Naive B cell (primary cell): ENCODE results near the gene TANGO2. TPM values are rescaled to one million over a fixed set of nuclear protein-coding genes. Genes with fewer than 3 reads are reported as not detected.
A peak's percentile ranks its signal among the peaks of the same experiment; 100 is the strongest.

Experiments used
- ATAC-seq, 2 donors: fragments of 150-1000 bp; cut with Tn5 transposase; 2 replicates each; pipeline ENCODE4 v1.10.0; 2021; ENCODE audit warnings: low read depth in 2 of 2, mild to moderate bottlenecking in 2 of 2, moderate library complexity in 2 of 2
- DNase-seq: peaks from one replicate; pipeline ENCODE4 v3.0.0; 2022
- H3K27ac Mint-ChIP-seq, 6 donors: one replicate each; pipeline ENCODE4 v1.8.0; 2020 to 2022; ENCODE audit warnings: mild to moderate bottlenecking in 6 of 6, mixed read lengths in 6 of 6, moderate library complexity in 5 of 6, inconsistent platforms in 2 of 6
- H3K27me3 Mint-ChIP-seq, 3 donors: one replicate each; pipeline ENCODE4 v1.8.0; 2021 to 2022; ENCODE audit warnings: mixed read lengths in 3 of 3, mild to moderate bottlenecking in 1 of 3
- H3K36me3 Mint-ChIP-seq, 2 donors: one replicate each; pipeline ENCODE4 v1.8.0; 2020 to 2022; ENCODE audit warnings: mixed read lengths in 2 of 2, inconsistent platforms in 1 of 2, mild to moderate bottlenecking in 1 of 2
- H3K4me1 Mint-ChIP-seq, 3 donors: one replicate each; pipeline ENCODE4 v1.8.0; 2020 to 2022; ENCODE audit warnings: mixed read lengths in 3 of 3, inconsistent platforms in 1 of 3, mild to moderate bottlenecking in 1 of 3, moderate library complexity in 1 of 3
- H3K4me3 Mint-ChIP-seq, 8 donors: one replicate each; pipeline ENCODE4 v1.8.0; 2020 to 2022; ENCODE audit warnings: mild to moderate bottlenecking in 8 of 8, mixed read lengths in 8 of 8, moderate library complexity in 8 of 8, inconsistent platforms in 2 of 8
- H3K9me3 Mint-ChIP-seq, 7 donors: one replicate each; pipeline ENCODE4 v1.8.0; 2020 to 2022; ENCODE audit warnings: mixed read lengths in 7 of 7, mild to moderate bottlenecking in 5 of 7, inconsistent platforms in 2 of 7, moderate library complexity in 1 of 7
- polyA plus RNA-seq, 6 donors: library from polyadenylated mRNA; unstranded; fragments of 300-500 nt; fragmentation: Illumina TruSeq; gene quantifications; one replicate each; pipeline ENCODE4 v1.2.3, GENCODE V29; 2021; ENCODE audit warnings: low read depth in 6 of 6

Gene TANGO2
- polyA plus RNA-seq, 6 donors from 2014 or later, result 24.3 to 46.1 (median 34.6) TPM

GRCh38 chr22:20069331-20070042 is 48.6 kb downstream of the TANGO2 start:
- Mint-ChIP-seq H3K4me3 (no peak overlapping the region), H3K27me3 (no peaks in the 10 kb centered on the region), H3K36me3 (no peaks in the 10 kb centered on the region), H3K27ac (peak overlapping the region in 1 of 6 donors; percentile 76), H3K4me1 (peaks cover 0 to 3% (median 0%) of the 10 kb centered on the region in 3 donors), H3K9me3 (no peaks in the 10 kb centered on the region)
- ATAC-seq, result no peak
- no peak for DNase-seq

GRCh38 chr22:20071524-20071972 is 50.6 kb downstream of the TANGO2 start:
- ATAC-seq (no peak), DNase-seq (no peak)
- H3K27ac Mint-ChIP-seq, result peak overlapping the region in 2 of 6 donors; percentile 31 to 41
- H3K36me3 Mint-ChIP-seq, result no peaks in the 10 kb centered on the region
- H3K4me3 Mint-ChIP-seq, result no peak overlapping the region
- no peaks in the 10 kb centered on the region for H3K27me3 Mint-ChIP-seq
- H3K4me1 Mint-ChIP-seq, result peaks cover 0 to 3% (median 0%) of the 10 kb centered on the region in 3 donors
- no peaks in the 10 kb centered on the region for H3K9me3 Mint-ChIP-seq

GRCh38 chr22:20076627-20077172 is 55.8 kb downstream of the TANGO2 start:
- DNase-seq, result no peak

GRCh38 chr22:20079745-20080444 is 59.0 kb downstream of the TANGO2 start, which contains the start of gene DGCR8:
Gene DGCR8, plus strand, starts transcription at chr22:20080241. Its CDS starts 5,723 bp downstream, at chr22:20085964.
- Mint-ChIP-seq H3K4me3 (peak within 1 kb of the TSS; percentile 61 to 96 (median 91)), H3K27me3 (no peaks in the 10 kb centered on the region), H3K27ac (peak within 1 kb of the TSS; percentile 36 to 95 (median 80)), H3K9me3 (no peaks in the 10 kb centered on the region), H3K36me3 (no peaks in the 10 kb centered on the region), H3K4me1 (peaks cover 25 to 36% (median 32%) of the 10 kb centered on the region in 3 donors)
- peak; percentile 82 for DNase-seq
- peak; percentile 92 to 94 for ATAC-seq

More at GRCh38 chr22:20076627-20077172, 55.8 kb downstream of the TANGO2 start:
- Mint-ChIP-seq H3K27ac (peak overlapping the region in 1 of 6 donors; percentile 29), H3K27me3 (no peaks in the 10 kb centered on the region), H3K9me3 (no peaks in the 10 kb centered on the region), H3K4me1 (peaks cover 4 to 13% (median 12%) of the 10 kb centered on the region in 3 donors), H3K36me3 (no peaks in the 10 kb centered on the region), H3K4me3 (peak overlapping the region in 3 of 8 donors; percentile 23 to 70 (median 30))
- ATAC-seq, result no peak

- Mint-ChIP-seq H3K9me3 (no peaks in the 10 kb centered on the region), H3K36me3 (no peaks in the 10 kb centered on the region), H3K4me1 (peaks cover 25 to 36% (median 32%) of the 10 kb centered on the region in 3 donors), H3K4me3 (peak overlapping the region; percentile 61 to 95 (median 82)), H3K27ac (peak overlapping the region in 3 of 6 donors; percentile 36 to 90 (median 57)), H3K27me3 (no peaks in the 10 kb centered on the region)
- peak; percentile 72 for DNase-seq
- peak; percentile 76 to 77 for ATAC-seq
Observed at GRCh38 chr22:20080445-20080775, 59.5 kb downstream of the TANGO2 start.

- no peaks in the 10 kb centered on the region for H3K9me3 Mint-ChIP-seq
- H3K4me1 Mint-ChIP-seq, result peaks cover 25 to 36% (median 32%) of the 10 kb centered on the region in 3 donors
- no peak for DNase-seq
- no peaks in the 10 kb centered on the region for H3K27me3 Mint-ChIP-seq
- H3K27ac Mint-ChIP-seq, result peak overlapping the region in 5 of 6 donors; percentile 36 to 92 (median 90)
- peak overlapping the region; percentile 61 to 95 (median 82) for H3K4me3 Mint-ChIP-seq
- H3K36me3 Mint-ChIP-seq, result peaks cover 0 to 1% of the 10 kb centered on the region in 2 donors
- no peak for ATAC-seq
Observed at GRCh38 chr22:20080776-20081654, 60.1 kb downstream of the TANGO2 start.

- H3K9me3 Mint-ChIP-seq, result no peaks in the 10 kb centered on the region
- DNase-seq (no peak), ATAC-seq (no peak)
- peak overlapping the region in 5 of 8 donors; percentile 10 to 95 (median 51) for H3K4me3 Mint-ChIP-seq
- H3K27ac Mint-ChIP-seq, result peak overlapping the region in 2 of 6 donors; percentile 21 to 29
- no peaks in the 10 kb centered on the region for H3K27me3 Mint-ChIP-seq
- peaks cover 6 to 22% of the 10 kb centered on the region in 2 donors for H3K36me3 Mint-ChIP-seq
- peaks cover 25 to 40% (median 36%) of the 10 kb centered on the region in 3 donors for H3K4me1 Mint-ChIP-seq
Observed at GRCh38 chr22:20083157-20083890, 62.4 kb downstream of the TANGO2 start.

GRCh38 chr22:20083891-20084546 is 63.1 kb downstream of the TANGO2 start:
- DNase-seq (no peak), ATAC-seq (no peak)
- H3K36me3 Mint-ChIP-seq, result peaks cover 6 to 22% of the 10 kb centered on the region in 2 donors
- no peaks in the 10 kb centered on the region for H3K9me3 Mint-ChIP-seq
- H3K4me1 Mint-ChIP-seq, result peaks cover 25 to 40% (median 36%) of the 10 kb centered on the region in 3 donors
- peak overlapping the region in 2 of 8 donors; percentile 82 to 95 for H3K4me3 Mint-ChIP-seq
- H3K27ac Mint-ChIP-seq, result peak overlapping the region in 1 of 6 donors; percentile 85
- H3K27me3 Mint-ChIP-seq, result no peaks in the 10 kb centered on the region

GRCh38 chr22:20084547-20085413 is 63.9 kb downstream of the TANGO2 start:
- Mint-ChIP-seq H3K4me3 (peak overlapping the region in 1 of 8 donors; percentile 68), H3K4me1 (peaks cover 25 to 38% (median 36%) of the 10 kb centered on the region in 3 donors), H3K27ac (peak overlapping the region in 1 of 6 donors; percentile 85), H3K36me3 (peaks cover 6 to 22% of the 10 kb centered on the region in 2 donors), H3K27me3 (no peaks in the 10 kb centered on the region), H3K9me3 (no peaks in the 10 kb centered on the region)
- ATAC-seq, result no peak
- DNase-seq, result no peak

- H3K27me3 Mint-ChIP-seq, result no peaks in the 10 kb centered on the region
- DNase-seq, result no peak
- peaks cover 25 to 37% (median 35%) of the 10 kb centered on the region in 3 donors for H3K4me1 Mint-ChIP-seq
- no peaks in the 10 kb centered on the region for H3K9me3 Mint-ChIP-seq
- ATAC-seq, result no peak
- H3K27ac Mint-ChIP-seq, result peak overlapping the region in 1 of 6 donors; percentile 12
- H3K36me3 Mint-ChIP-seq, result peaks cover 11 to 31% of the 10 kb centered on the region in 2 donors
- no peak overlapping the region for H3K4me3 Mint-ChIP-seq
Observed at GRCh38 chr22:20085651-20086050, 64.7 kb downstream of the TANGO2 start.

- peaks cover 25 to 32% (median 30%) of the 10 kb centered on the region in 3 donors for H3K4me1 Mint-ChIP-seq
- DNase-seq (no peak), ATAC-seq (no peak)
- H3K36me3 Mint-ChIP-seq, result peaks cover 14 to 36% of the 10 kb centered on the region in 2 donors
- peak overlapping the region in 2 of 6 donors; percentile 12 to 85 for H3K27ac Mint-ChIP-seq
- no peak overlapping the region for H3K4me3 Mint-ChIP-seq
- H3K9me3 Mint-ChIP-seq, result no peaks in the 10 kb centered on the region
- H3K27me3 Mint-ChIP-seq, result no peaks in the 10 kb centered on the region
Observed at GRCh38 chr22:20086101-20086599, 65.2 kb downstream of the TANGO2 start.
